H1 (cell line): ENCODE measurements around the gene DNAH10. TPM values are rescaled to one million over a fixed set of nuclear protein-coding genes. Genes with fewer than 3 reads are reported as not detected.

Experiments
- TAF1 ChIP-seq: IDR thresholded peaks from 2 replicates; pipeline ENCODE4 v1.6.1; 2011; ENCODE audit warnings: mild to moderate bottlenecking, low read depth, low read length
- polyA plus RNA-seq, 7 experiments: library from polyadenylated mRNA; depleted of rRNA in 3 of 7; stranded (reverse) in 5 of 7; unstranded in 2 of 7; fragments of >200 nt in 5 of 7; fragments of 200-250 nt in 2 of 7; gene quantifications; 1 replicate in 5 of 7; 2 replicates in 1 of 7; 4 replicates in 1 of 7; pipeline versions ENCODE4 v1.2.1 to v1.2.3, GENCODE V29; 2011 to 2013; ENCODE audit warnings: missing spikeins in 2 of 7, mixed read lengths in 2 of 7
- total RNA-seq: library from RNA; stranded (reverse); fragmentation: NEBNext Ultra II Directional; extraction: Animal tissue kit (Norgen Biotek cat#: 25700); gene quantifications from 2 replicates; pipeline ENCODE4 v1.2.1, GENCODE V29; 2021

The DNAH10 gene
- total and polyA plus RNA-seq, 2 of the 8 experiments (the other 6 are each of a cell fraction or from before 2014, with no cell fraction given): 0.02 to 0.24 TPM

DNA sequence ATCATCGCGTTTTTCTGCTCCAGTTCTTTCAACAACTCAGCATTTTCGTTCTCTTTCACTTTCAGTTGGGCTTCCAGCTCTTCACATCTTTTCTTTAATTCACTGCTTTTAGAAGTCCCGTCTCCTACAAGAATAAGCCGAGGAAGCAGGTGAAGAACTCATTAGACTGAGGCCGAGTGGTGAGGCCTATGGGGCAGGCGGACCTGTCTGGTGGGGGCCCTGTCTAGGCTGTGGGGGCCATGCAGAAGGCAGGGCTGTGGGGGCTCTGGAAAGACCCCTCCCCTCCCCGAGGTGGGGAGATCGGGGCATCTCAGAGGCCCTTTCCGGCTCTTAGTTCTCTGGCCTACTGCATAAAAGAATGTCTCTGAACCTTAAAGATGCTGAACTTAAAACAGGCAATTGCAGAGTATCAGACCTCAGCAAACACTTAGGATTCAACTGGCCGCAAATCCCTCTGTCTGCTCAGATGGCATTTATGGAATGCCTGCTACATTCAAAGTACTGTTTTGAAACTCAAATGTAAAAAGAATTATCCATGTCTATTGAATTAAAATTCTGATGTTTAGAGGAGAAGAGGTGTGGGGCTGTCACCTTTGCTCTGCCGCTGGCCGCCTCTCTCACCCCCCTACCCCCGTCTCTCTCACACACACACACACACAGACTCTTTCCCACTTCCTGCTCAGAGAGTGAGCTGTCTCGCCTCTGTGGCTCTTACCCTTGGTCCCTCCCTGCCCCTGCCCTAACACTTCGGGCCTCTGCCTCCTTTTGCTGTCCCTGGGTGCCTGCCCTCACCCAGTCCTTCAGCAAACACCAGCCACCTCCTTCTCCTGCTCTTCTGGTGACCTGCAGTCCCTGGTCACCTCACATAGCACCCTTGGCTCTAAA, 175.8 kb downstream of the DNAH10 start (continued):
- no peak for TF ChIP-seq TAF1
- TF ChIP-seq, all 59 proteins: peak for 0
